CD4-positive, alpha-beta T cell (primary cell): ENCODE results near the gene GRK3. TPM values are rescaled to one million over a fixed set of nuclear protein-coding genes. Genes with fewer than 3 reads are reported as not detected.

ENCODE experiments used
- ATAC-seq: fragments of 200-7000 bp; cut with Tn5 transposase; one replicate; pipeline ENCODE4 v1.10.0; 2022; ENCODE audit warnings: mild to moderate bottlenecking; ENCODE audit not compliant: poor library complexity
- CTCF ChIA-PET: fragments of 350-600 bp; sonication (Branson Sonifier 250); formaldehyde crosslinking; loops from one replicate; lab custom pipeline; 2021; ENCODE audit warnings: antibody characterized with exemption, inconsistent platforms; lab: Charles Lee
- POLR2A ChIA-PET: fragments of 350-600 bp; sonication (Branson Sonifier 250); formaldehyde crosslinking; loops from one replicate; lab custom pipeline; 2021; ENCODE audit warnings: antibody characterized with exemption, inconsistent platforms; lab: Charles Lee
- DNase-seq, 14 experiments: peaks; one replicate each; pipeline ENCODE4 v3.0.0-alpha.2; 2013 to 2020; ENCODE audit warnings: mixed read lengths in 2 of 14
- H3K27ac ChIP-seq, 2 donors: one replicate each; pipeline versions ENCODE4 v1.5.1 to v1.7.0; 2013; ENCODE audit warnings: low read length in 2 of 2, low read depth in 1 of 2, mild to moderate bottlenecking in 1 of 2
- H3K27me3 ChIP-seq, 2 experiments: 1 replicate in 1 of 2; 2 replicates in 1 of 2; pipeline versions ENCODE4 v1.6.1 to v1.7.0; 2013; ENCODE audit warnings: low read length in 2 of 2, control low read depth in 1 of 2, mild to moderate bottlenecking in 1 of 2, moderate library complexity in 1 of 2; ENCODE audit not compliant: insufficient read depth in 2 of 2, control insufficient read depth in 1 of 2
- H3K36me3 ChIP-seq: one replicate; pipeline ENCODE4 v1.6.1; 2013; ENCODE audit warnings: low read length, control low read depth; ENCODE audit not compliant: insufficient read depth
- H3K4me1 ChIP-seq: one replicate; pipeline ENCODE4 v1.6.1; 2013; ENCODE audit warnings: low read length, control low read depth; ENCODE audit not compliant: insufficient read depth
- H3K4me3 ChIP-seq: one replicate; pipeline ENCODE4 v1.5.1; 2013; ENCODE audit warnings: mild to moderate bottlenecking, low read length, moderate library complexity
- H3K9me3 ChIP-seq, 2 experiments: 1 replicate in 1 of 2; 2 replicates in 1 of 2; pipeline versions ENCODE4 v1.6.1 to v1.7.0; 2013; ENCODE audit warnings: low read length in 2 of 2, mild to moderate bottlenecking in 2 of 2, control low read depth in 1 of 2, moderate library complexity in 1 of 2; ENCODE audit not compliant: control insufficient read depth in 1 of 2, insufficient read depth in 1 of 2
- H3K27ac Mint-ChIP-seq: one replicate; pipeline ENCODE4 v1.8.0; 2020; ENCODE audit warnings: mixed read lengths
- H3K27me3 Mint-ChIP-seq: one replicate; pipeline ENCODE4 v1.8.0; 2021; ENCODE audit warnings: mixed read lengths
- H3K36me3 Mint-ChIP-seq: one replicate; pipeline ENCODE4 v1.8.0; 2021; ENCODE audit warnings: low read depth, mixed read lengths
- H3K4me1 Mint-ChIP-seq: one replicate; pipeline ENCODE4 v1.8.0; 2021; ENCODE audit warnings: low read depth, mixed read lengths
- H3K4me3 Mint-ChIP-seq: one replicate; pipeline ENCODE4 v1.8.0; 2020; ENCODE audit warnings: mild to moderate bottlenecking, mixed read lengths
- H3K9me3 Mint-ChIP-seq: one replicate; pipeline ENCODE4 v1.8.0; 2020; ENCODE audit warnings: mixed read lengths
- intact Hi-C, 2 experiments: fragments of 100-400 bp; cut with DNase I in 1 of 2; cut with micrococcal nuclease in 1 of 2; formaldehyde crosslinking; loops; one replicate each; pipeline versions ENCODE4 v1.15.1 to v1.9.0; 2023 to 2025; cut with DNase I, micrococcal nuclease
- total RNA-seq, 174 experiments: library from RNA in 2 of 174; stranded (reverse) in 2 of 174; gene quantifications; one replicate each; pipeline ENCODE4 v1.2.3 and lab custom pipeline; 2021 to 2026
- TF ChIP-seq, protein P1 (sequence below): fragments of 200-600 bp; IDR thresholded peaks from one replicate; pipeline ENCODE4 v1.8.0; 2022; ENCODE audit warnings: antibody characterized with exemption, mild to moderate bottlenecking

GRK3 gene
- total RNA-seq, 2 experiments from 2014 or later: 1.7 to 2.0 TPM

DNA sequence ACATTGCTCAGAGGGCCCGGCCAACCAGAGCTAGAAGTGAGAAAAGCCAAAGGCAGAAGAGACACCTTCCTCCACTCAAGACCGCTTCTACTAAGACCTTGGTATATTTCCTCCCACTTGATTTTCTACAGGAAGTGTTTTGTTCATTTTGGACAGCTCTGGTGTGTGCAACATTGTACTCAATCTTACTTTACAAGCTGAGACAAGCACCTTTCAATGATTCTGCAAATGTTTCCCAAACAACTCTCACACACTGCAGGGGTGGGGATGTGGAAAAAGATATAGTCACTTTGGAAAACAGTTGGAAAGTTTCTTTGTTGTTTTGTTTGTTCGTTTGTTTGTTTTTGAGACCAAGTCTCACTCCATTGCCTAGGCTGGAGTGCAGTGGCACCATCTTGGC lies 193.2 kb downstream of the GRK3 start:
- Mint-ChIP-seq H3K27me3 (no peaks in the 10 kb centered on the region), H3K27ac (no peak overlapping the region), H3K36me3 (no peaks in the 10 kb centered on the region), H3K4me1 (no peaks in the 10 kb centered on the region), H3K4me3 (no peak overlapping the region), H3K9me3 (no peaks in the 10 kb centered on the region)
- Histone ChIP-seq H3K4me3 (no peak overlapping the region), H3K27ac (no peak overlapping the region), H3K36me3 (no peaks in the 10 kb centered on the region), H3K27me3 (peaks cover 0 to 3% of the 10 kb centered on the region in 2 experiments), H3K9me3 (no peaks in the 10 kb centered on the region), H3K4me1 (no peaks in the 10 kb centered on the region)
- POLR2A ChIA-PET: no interaction called here
- intact Hi-C loops: no loop called here
- DNase-seq: no peak
- TF ChIP-seq, protein P1, sequence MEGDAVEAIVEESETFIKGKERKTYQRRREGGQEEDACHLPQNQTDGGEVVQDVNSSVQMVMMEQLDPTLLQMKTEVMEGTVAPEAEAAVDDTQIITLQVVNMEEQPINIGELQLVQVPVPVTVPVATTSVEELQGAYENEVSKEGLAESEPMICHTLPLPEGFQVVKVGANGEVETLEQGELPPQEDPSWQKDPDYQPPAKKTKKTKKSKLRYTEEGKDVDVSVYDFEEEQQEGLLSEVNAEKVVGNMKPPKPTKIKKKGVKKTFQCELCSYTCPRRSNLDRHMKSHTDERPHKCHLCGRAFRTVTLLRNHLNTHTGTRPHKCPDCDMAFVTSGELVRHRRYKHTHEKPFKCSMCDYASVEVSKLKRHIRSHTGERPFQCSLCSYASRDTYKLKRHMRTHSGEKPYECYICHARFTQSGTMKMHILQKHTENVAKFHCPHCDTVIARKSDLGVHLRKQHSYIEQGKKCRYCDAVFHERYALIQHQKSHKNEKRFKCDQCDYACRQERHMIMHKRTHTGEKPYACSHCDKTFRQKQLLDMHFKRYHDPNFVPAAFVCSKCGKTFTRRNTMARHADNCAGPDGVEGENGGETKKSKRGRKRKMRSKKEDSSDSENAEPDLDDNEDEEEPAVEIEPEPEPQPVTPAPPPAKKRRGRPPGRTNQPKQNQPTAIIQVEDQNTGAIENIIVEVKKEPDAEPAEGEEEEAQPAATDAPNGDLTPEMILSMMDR: no peak
- no peak for ATAC-seq
- CTCF ChIA-PET: interaction anchor here (0.6 kb wide), 1 partner anchor 19 kb away, joined by 3 read pairs; no protein-coding TSS in a partner anchor

- ChIA-PET POLR2A (no interaction called here), CTCF (no interaction called here)
- H3K9me3 ChIP-seq: no peaks in the 10 kb centered on the region
- DNase-seq (no peak), ATAC-seq (no peak)
- TF ChIP-seq, protein P1: no peak
- no peaks in the 10 kb centered on the region for H3K4me1 Mint-ChIP-seq
- H3K27me3 Mint-ChIP-seq: no peaks in the 10 kb centered on the region
- H3K9me3 Mint-ChIP-seq: no peaks in the 10 kb centered on the region
- no peak overlapping the region for H3K4me3 ChIP-seq
- no peak overlapping the region for H3K4me3 Mint-ChIP-seq
- H3K27ac Mint-ChIP-seq: no peak overlapping the region
- peaks cover 0 to 3% of the 10 kb centered on the region in 2 experiments for H3K27me3 ChIP-seq
- no peaks in the 10 kb centered on the region for H3K4me1 ChIP-seq
- intact Hi-C loops: no loop called here
- H3K36me3 Mint-ChIP-seq: no peaks in the 10 kb centered on the region
- no peaks in the 10 kb centered on the region for H3K36me3 ChIP-seq
- H3K27ac ChIP-seq: no peak overlapping the region
These were observed 193.8 kb downstream of the GRK3 start for GRCh38 chr22:25758316-25758715.

GRCh38 chr22:25759825-25760231 lies 195.4 kb downstream of the GRK3 start:
- ATAC-seq (no peak), DNase-seq (peak in 2 of 14 experiments; percentile 22 to 37)
- ChIA-PET POLR2A (no interaction called here), CTCF (no interaction called here)
- Mint-ChIP-seq H3K4me1 (no peaks in the 10 kb centered on the region), H3K4me3 (no peak overlapping the region), H3K9me3 (no peaks in the 10 kb centered on the region), H3K27ac (no peak overlapping the region), H3K36me3 (no peaks in the 10 kb centered on the region), H3K27me3 (no peaks in the 10 kb centered on the region)
- H3K27me3 ChIP-seq: peaks cover 0 to 3% of the 10 kb centered on the region in 2 experiments
- TF ChIP-seq, protein P1: no peak
- intact Hi-C loops: no loop called here
- H3K36me3 ChIP-seq: no peaks in the 10 kb centered on the region
- no peaks in the 10 kb centered on the region for H3K4me1 ChIP-seq
- H3K27ac ChIP-seq: no peak overlapping the region
- no peak overlapping the region for H3K4me3 ChIP-seq
- no peaks in the 10 kb centered on the region for H3K9me3 ChIP-seq
